Fibroblast of lung (primary cell): ENCODE data around the gene TRIM14. TPM values are rescaled to one million over a fixed set of nuclear protein-coding genes. Genes with fewer than 3 reads are reported as not detected.

ENCODE experiments used
- DNase-seq, 2 donors: peaks; one replicate each; pipeline versions ENCODE4 v3.0.0 to v3.0.0-alpha.2; 2010; ENCODE audit warnings: low read depth in 2 of 2
- H2AFZ ChIP-seq: 2 replicates; pipeline ENCODE4 v1.5.1; 2012; ENCODE audit warnings: low read length, control low read depth, inconsistent platforms
- H3K27ac ChIP-seq: 2 replicates; pipeline ENCODE4 v1.5.1; 2011; ENCODE audit warnings: low read length, control low read depth; ENCODE audit not compliant: insufficient read depth
- H3K27me3 ChIP-seq: 2 replicates; pipeline ENCODE4 v1.5.1; 2011; ENCODE audit warnings: mild to moderate bottlenecking, low read length; ENCODE audit not compliant: control insufficient read depth, insufficient read depth
- H3K36me3 ChIP-seq: 2 replicates; pipeline ENCODE4 v1.5.1; 2011; ENCODE audit warnings: low read length; ENCODE audit not compliant: control insufficient read depth, insufficient read depth
- H3K4me1 ChIP-seq: 2 replicates; pipeline ENCODE4 v1.5.1; 2011; ENCODE audit warnings: low read length; ENCODE audit not compliant: control insufficient read depth, insufficient read depth; ENCODE audit errors: extremely low read depth
- H3K4me2 ChIP-seq: 2 replicates; pipeline ENCODE4 v1.5.1; 2011; ENCODE audit warnings: low read length, control low read depth; ENCODE audit not compliant: insufficient read depth; ENCODE audit errors: extremely low read depth
- H3K4me3 ChIP-seq, 4 experiments: fragments of 200-600 bp in 1 of 4; sonication (generic) in 1 of 4; replicated peaks in 1 of 4; 2 replicates each; pipeline ENCODE4 v1.5.1; 2011 to 2016; ENCODE audit warnings: low read length in 4 of 4, low read depth in 3 of 4, mild to moderate bottlenecking in 3 of 4, control low read depth in 2 of 4, inconsistent platforms in 1 of 4, mixed read lengths in 1 of 4; ENCODE audit not compliant: insufficient read depth in 1 of 4; ENCODE audit errors: control extremely low read depth in 1 of 4
- H3K79me2 ChIP-seq: 2 replicates; pipeline ENCODE4 v1.5.1; 2012; ENCODE audit warnings: mild to moderate bottlenecking, low read length, inconsistent platforms; ENCODE audit not compliant: control insufficient read depth, insufficient read depth
- H3K9ac ChIP-seq: 2 replicates; pipeline ENCODE4 v1.5.1; 2011; ENCODE audit warnings: mild to moderate bottlenecking, low read length, control low read depth; ENCODE audit not compliant: insufficient read depth
- H3K9me3 ChIP-seq: 2 replicates; pipeline ENCODE4 v1.5.1; 2012; ENCODE audit warnings: low read depth, low read length; ENCODE audit not compliant: control insufficient read depth, insufficient read depth
- H4K20me1 ChIP-seq: 2 replicates; pipeline ENCODE4 v1.5.1; 2011; ENCODE audit warnings: low read length; ENCODE audit not compliant: control insufficient read depth, insufficient read depth; ENCODE audit errors: extremely low read depth
- CTCF ChIP-seq, 2 donors: IDR thresholded peaks in 1 of 2; conservative IDR thresholded peaks in 1 of 2; 1 replicate in 1 of 2; 2 replicates in 1 of 2; pipeline ENCODE4 v1.5.1; 2011 to 2012; ENCODE audit warnings: low read length in 2 of 2, control low read depth in 1 of 2, inconsistent platforms in 1 of 2, low read depth in 1 of 2, mild to moderate bottlenecking in 1 of 2
- EZH2 ChIP-seq: IDR thresholded peaks from 2 replicates; pipeline ENCODE4 v1.5.1; 2012; ENCODE audit warnings: low read length, control low read depth, mild to moderate bottlenecking; ENCODE audit errors: missing control alignments
- polyA plus RNA-seq, 2 donors: library from polyadenylated mRNA; depleted of rRNA in 1 of 2; stranded (reverse) in 1 of 2; unstranded in 1 of 2; fragments of >200 nt; gene quantifications; 2 replicates each; pipeline ENCODE4 v1.2.1, GENCODE V29; 2011 to 2012; ENCODE audit warnings: missing spikeins in 1 of 2
- total RNA-seq: library from RNA; depleted of rRNA; stranded (reverse); fragments of >200 nt; gene quantifications from 2 replicates; pipeline ENCODE4 v1.2.1, GENCODE V29; 2014

TRIM14 gene
- total and polyA plus RNA-seq, 2 donors (not counting 1 experiment from before 2014, with no cell fraction given), result 7.8 to 8.6 TPM

DNA sequence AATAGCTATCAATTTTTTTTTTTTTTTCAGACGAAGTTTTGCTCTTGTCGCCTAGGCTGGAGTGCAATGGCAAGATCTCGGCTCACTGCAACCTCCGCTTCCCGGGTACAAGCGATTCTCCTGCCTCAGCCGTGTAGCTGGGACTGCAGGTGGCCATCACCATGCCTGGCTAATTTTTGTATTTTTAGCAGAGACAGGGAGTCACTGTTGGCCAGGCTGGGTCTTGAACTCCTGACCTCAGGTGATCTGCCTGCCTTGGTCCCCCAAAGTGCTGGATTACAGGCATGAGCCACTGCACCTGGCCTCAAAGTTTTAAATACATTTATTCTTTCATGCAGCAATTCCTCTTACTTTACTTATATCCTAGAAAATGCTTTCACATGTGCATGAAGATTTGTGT lies 17.6 kb downstream of the TRIM14 start:
- Histone ChIP-seq H2AFZ (no peak overlapping the region), H4K20me1 (no peaks in the 10 kb centered on the region), H3K4me1 (no peaks in the 10 kb centered on the region), H3K36me3 (no peaks in the 10 kb centered on the region), H3K9ac (no peak overlapping the region), H3K9me3 (no peaks in the 10 kb centered on the region), H3K79me2 (no peaks in the 10 kb centered on the region), H3K27ac (no peak overlapping the region), H3K4me2 (no peak overlapping the region), H3K4me3 (no peak overlapping the region), H3K27me3 (no peaks in the 10 kb centered on the region)
- DNase-seq, result no peak
- TF ChIP-seq EZH2, result no peak
- TF ChIP-seq CTCF (conservative IDR thresholded peaks at IDR 0.05 in 1 of 2, IDR thresholded peaks at IDR 0.05 in 1 of 2; ENCODE audit: low read depth in 1 of 2, low read length in 2 of 2), result no peak

- TF ChIP-seq EZH2 (no peak), CTCF (conservative IDR thresholded peaks at IDR 0.05 in 1 of 2, IDR thresholded peaks at IDR 0.05 in 1 of 2; ENCODE audit: low read depth in 1 of 2, low read length in 2 of 2) (no peak)
- Histone ChIP-seq H3K4me3 (no peak overlapping the region), H4K20me1 (no peaks in the 10 kb centered on the region), H2AFZ (no peak overlapping the region), H3K27ac (no peak overlapping the region), H3K79me2 (no peaks in the 10 kb centered on the region), H3K27me3 (no peaks in the 10 kb centered on the region), H3K9ac (no peak overlapping the region), H3K9me3 (no peaks in the 10 kb centered on the region), H3K4me1 (no peaks in the 10 kb centered on the region), H3K4me2 (no peak overlapping the region), H3K36me3 (no peaks in the 10 kb centered on the region)
- no peak for DNase-seq
Measured at GRCh38 chr9:98100456-98100855, 18.6 kb downstream of the TRIM14 start.

GRCh38 chr9:98099898-98100297 lies 19.1 kb downstream of the TRIM14 start:
- Histone ChIP-seq H3K9me3 (no peaks in the 10 kb centered on the region), H3K9ac (no peak overlapping the region), H3K27ac (no peak overlapping the region), H3K4me2 (no peak overlapping the region), H3K27me3 (no peaks in the 10 kb centered on the region), H3K36me3 (no peaks in the 10 kb centered on the region), H3K4me3 (no peak overlapping the region), H4K20me1 (no peaks in the 10 kb centered on the region), H3K79me2 (no peaks in the 10 kb centered on the region), H3K4me1 (no peaks in the 10 kb centered on the region), H2AFZ (no peak overlapping the region)
- no peak for DNase-seq
- no peak for TF ChIP-seq EZH2
- TF ChIP-seq CTCF (conservative IDR thresholded peaks at IDR 0.05 in 1 of 2, IDR thresholded peaks at IDR 0.05 in 1 of 2; ENCODE audit: low read depth in 1 of 2, low read length in 2 of 2), result no peak
